SK-N-SH (cell line): ENCODE data around the gene CACNA2D4. TPM values are rescaled to one million over a fixed set of nuclear protein-coding genes. Genes with fewer than 3 reads are reported as not detected.

Experiments
- CTCF ChIA-PET: fragments of 300-600, 350-600 bp; formaldehyde crosslinking; extraction: SDS; loops from one replicate; lab custom pipeline; 2021; lab: Yijun Ruan, JAX
- POLR2A ChIA-PET: fragments of 350-600 bp; sonication (Branson Sonifier 250); formaldehyde crosslinking; extraction: SDS; loops from one replicate; lab custom pipeline; 2020; ENCODE audit warnings: antibody characterized with exemption, inconsistent platforms; lab: Yijun Ruan, JAX
- DNase-seq: peaks from one replicate; pipeline ENCODE4 v3.0.0; 2012
- H2AFZ ChIP-seq: fragments of 200-600 bp; sonication (generic); 2 replicates; pipeline ENCODE4 v1.8.1; 2016; ENCODE audit warnings: antibody characterized with exemption, mild to moderate bottlenecking, low read depth
- H3F3A ChIP-seq: fragments of 200-600 bp; sonication (generic); replicated peaks from 2 replicates; pipeline ENCODE3; 2016; ENCODE audit warnings: antibody characterized with exemption, mild to moderate bottlenecking; ENCODE audit not compliant: insufficient read depth
- H3K27ac ChIP-seq, 2 experiments: fragments of 200-500 bp in 1 of 2; fragments of 200-600 bp in 1 of 2; sonication (Bioruptor generic) in 1 of 2; sonication (generic), shearing (Covaris generic) in 1 of 2; 2 replicates each; pipeline versions ENCODE4 v1.5.1 to v1.6.1; 2014 to 2016; ENCODE audit warnings: low read depth in 2 of 2, inconsistent platforms in 1 of 2, low read length in 1 of 2, mild to moderate bottlenecking in 1 of 2, mixed read lengths in 1 of 2
- H3K27me3 ChIP-seq: fragments of 200-600 bp; sonication (generic), shearing (Covaris generic); 2 replicates; pipeline ENCODE4 v1.6.1; 2016; ENCODE audit warnings: mixed run types; ENCODE audit not compliant: insufficient read depth
- H3K36me3 ChIP-seq, 2 experiments: fragments of 200-500 bp in 1 of 2; fragments of 200-600 bp in 1 of 2; sonication (Bioruptor generic) in 1 of 2; sonication (generic) in 1 of 2; replicated peaks in 1 of 2; 2 replicates each; pipeline versions ENCODE3 to v1.5.1; 2014 to 2016; ENCODE audit warnings: low read length in 1 of 2, mild to moderate bottlenecking in 1 of 2; ENCODE audit not compliant: insufficient read depth in 2 of 2, control insufficient read depth in 1 of 2
- H3K4me1 ChIP-seq, 2 experiments: fragments of 200-500 bp in 1 of 2; fragments of 200-600 bp in 1 of 2; sonication (Bioruptor generic) in 1 of 2; sonication (generic), shearing (Covaris generic) in 1 of 2; 2 replicates each; pipeline versions ENCODE4 v1.5.1 to v1.6.1; 2014 to 2016; ENCODE audit warnings: low read depth in 1 of 2, low read length in 1 of 2, mixed run types in 1 of 2; ENCODE audit not compliant: insufficient read depth in 2 of 2, control insufficient read depth in 1 of 2
- H3K4me2 ChIP-seq: fragments of 200-600 bp; sonication (generic), shearing (Covaris generic); 2 replicates; pipeline ENCODE4 v1.6.1; 2017; ENCODE audit warnings: mixed run types
- H3K4me3 ChIP-seq, 2 experiments: fragments of 200-500 bp in 1 of 2; fragments of 200-600 bp in 1 of 2; sonication (Bioruptor generic) in 1 of 2; sonication (generic), shearing (Covaris generic) in 1 of 2; 2 replicates each; pipeline versions ENCODE4 v1.5.1 to v1.8.1; 2014 to 2016; ENCODE audit warnings: low read depth in 2 of 2, inconsistent platforms in 1 of 2, low read length in 1 of 2, mild to moderate bottlenecking in 1 of 2, mixed read lengths in 1 of 2, moderate library complexity in 1 of 2
- H3K79me2 ChIP-seq: fragments of 200-600 bp; sonication (generic); 2 replicates; pipeline ENCODE4 v1.8.1; 2017; ENCODE audit warnings: mild to moderate bottlenecking; ENCODE audit not compliant: insufficient read depth
- H3K9ac ChIP-seq: fragments of 200-600 bp; sonication (generic); 2 replicates; pipeline ENCODE4 v1.6.1; 2017; ENCODE audit warnings: mixed run types
- H3K9me2 ChIP-seq: fragments of 200-600 bp; sonication (generic); 2 replicates; pipeline ENCODE4 v1.6.1; 2017; ENCODE audit warnings: mixed run types
- H3K9me3 ChIP-seq: fragments of 200-600 bp; sonication (generic); 2 replicates; pipeline ENCODE4 v1.6.1; 2017; ENCODE audit warnings: mixed run types, mild to moderate bottlenecking, moderate library complexity
- H4K20me1 ChIP-seq: fragments of 200-600 bp; sonication (generic); 2 replicates; pipeline ENCODE4 v1.6.1; 2017; ENCODE audit warnings: mild to moderate bottlenecking, mixed run types; ENCODE audit not compliant: insufficient read depth
- CHD2 ChIP-seq: fragments of 150-350 bp; IDR thresholded peaks from 2 replicates; pipeline ENCODE4 v1.6.1; 2018; ENCODE audit warnings: low read length; ENCODE audit not compliant: partially characterized antibody
- FOSL2 ChIP-seq: IDR thresholded peaks from 2 replicates; pipeline ENCODE4 v1.4.0; 2012; ENCODE audit warnings: low read depth, mild to moderate bottlenecking, moderate library complexity, borderline replicate concordance
- FOXM1 ChIP-seq: IDR thresholded peaks from 2 replicates; pipeline ENCODE4 v1.4.0; 2012; ENCODE audit warnings: low read depth, mild to moderate bottlenecking
- GABPA ChIP-seq: IDR thresholded peaks from 2 replicates; pipeline ENCODE4 v1.4.0; 2012; ENCODE audit warnings: low read depth, mild to moderate bottlenecking
- GATA2 ChIP-seq: sonication (generic); formaldehyde crosslinking; IDR thresholded peaks from 2 replicates; pipeline ENCODE4 v1.5.0; 2020; ENCODE audit warnings: mild to moderate bottlenecking, missing genetic modification reagents
- JUND ChIP-seq: IDR thresholded peaks from 2 replicates; pipeline ENCODE4 v1.4.0; 2012
- MAX ChIP-seq: IDR thresholded peaks from 2 replicates; pipeline ENCODE4 v1.4.0; 2012; ENCODE audit warnings: low read depth
- NRF1 ChIP-seq: IDR thresholded peaks from 2 replicates; pipeline ENCODE4 v1.6.1; 2012; ENCODE audit warnings: low read depth, mild to moderate bottlenecking, low read length
- PBX3 ChIP-seq: IDR thresholded peaks from 2 replicates; pipeline ENCODE4; 2012
- RCOR1 ChIP-seq: fragments of 150-350 bp; IDR thresholded peaks from 2 replicates; pipeline ENCODE4 v1.6.1; 2017; ENCODE audit warnings: antibody characterized with exemption, low read length
- SMC3 ChIP-seq: IDR thresholded peaks from 2 replicates; pipeline ENCODE4 v1.6.1; 2012; ENCODE audit warnings: low read depth, low read length, improper control_type of control experiment
- TAF1 ChIP-seq: IDR thresholded peaks from 2 replicates; pipeline ENCODE4 v1.6.1; 2012; ENCODE audit warnings: low read depth, mild to moderate bottlenecking, low read length, moderate library complexity, borderline replicate concordance
- TCF12 ChIP-seq: IDR thresholded peaks from 2 replicates; pipeline ENCODE4 v1.4.0; 2012
- TEAD4 ChIP-seq: IDR thresholded peaks from 2 replicates; pipeline ENCODE4 v1.4.0; 2012; ENCODE audit warnings: mild to moderate bottlenecking, borderline replicate concordance; ENCODE audit not compliant: insufficient read depth
- USF2 ChIP-seq: fragments of 150-350 bp; IDR thresholded peaks from 2 replicates; pipeline ENCODE4 v1.6.1; 2017; ENCODE audit warnings: antibody characterized with exemption, low read length, low read depth, borderline replicate concordance
- YY1 ChIP-seq: IDR thresholded peaks from 2 replicates; pipeline ENCODE4 v1.4.0; 2012; ENCODE audit warnings: low read depth, mild to moderate bottlenecking
- WGBS: methylation state at CpG from one replicate; pipeline ENCODE4 v1.1.6; 2017; ENCODE audit warnings: low lambda C conversion rate; 5-methylcytosine and 5-hydroxymethylcytosine counted together
- polyA plus RNA-seq, 3 experiments: library from polyadenylated mRNA; depleted of rRNA; stranded (reverse); fragments of >200 nt; gene quantifications; 2 replicates each; pipeline ENCODE4 v1.2.3, GENCODE V29; 2012
- TF ChIP-seq, protein P1 (sequence below): IDR thresholded peaks from 2 replicates; pipeline ENCODE4 v1.4.0; 2012; ENCODE audit warnings: low read depth, borderline replicate concordance

Gene CACNA2D4
- polyA plus RNA-seq, 1 of the 3 experiments (the other 2 are of a cell fraction), result 0.02 TPM

- no peak overlapping the region for H3K27ac ChIP-seq
- H4K20me1 ChIP-seq, result no peaks in the 10 kb centered on the region
- ChIA-PET POLR2A (no interaction called here), CTCF (interaction anchor here (1.2 to 5.5 kb wide), 2 partner anchors 21 to 128 kb away, joined by 4 to 40 read pairs; no protein-coding TSS in a partner anchor)
- H3K9me2 ChIP-seq, result no peaks in the 10 kb centered on the region
- H2AFZ ChIP-seq, result no peak overlapping the region
- WGBS, result 25% methylated on average over 3 of the region's 6 CpGs
- DNase-seq, result peak; percentile 17
- no peak overlapping the region for H3K4me2 ChIP-seq
- H3K9ac ChIP-seq, result no peak overlapping the region
- H3F3A ChIP-seq, result no peaks in the 10 kb centered on the region
- H3K4me3 ChIP-seq, result no peak overlapping the region
- peaks cover 0 to 24% of the 10 kb centered on the region in 2 experiments; a peak in 1 of 4 replicates for H3K4me1 ChIP-seq
- no peaks in the 10 kb centered on the region for H3K79me2 ChIP-seq
- no peaks in the 10 kb centered on the region for H3K27me3 ChIP-seq
- no peak for TF ChIP-seq TEAD4
- no peak for TF ChIP-seq PBX3
- no peak for TF ChIP-seq YY1
- TF ChIP-seq FOSL2, result no peak
- TF ChIP-seq SMC3, result no peak
- TF ChIP-seq TCF12, result no peak
- TF ChIP-seq, protein P1, sequence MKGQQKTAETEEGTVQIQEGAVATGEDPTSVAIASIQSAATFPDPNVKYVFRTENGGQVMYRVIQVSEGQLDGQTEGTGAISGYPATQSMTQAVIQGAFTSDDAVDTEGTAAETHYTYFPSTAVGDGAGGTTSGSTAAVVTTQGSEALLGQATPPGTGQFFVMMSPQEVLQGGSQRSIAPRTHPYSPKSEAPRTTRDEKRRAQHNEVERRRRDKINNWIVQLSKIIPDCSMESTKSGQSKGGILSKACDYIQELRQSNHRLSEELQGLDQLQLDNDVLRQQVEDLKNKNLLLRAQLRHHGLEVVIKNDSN, result no peak
- no peak for TF ChIP-seq FOXM1
- no peak for TF ChIP-seq USF2
- TF ChIP-seq NRF1, result no peak
- no peak for TF ChIP-seq RCOR1
- TF ChIP-seq CHD2, result no peak
- TF ChIP-seq GABPA, result no peak
- no peaks in the 10 kb centered on the region for H3K9me3 ChIP-seq
- H3K36me3 ChIP-seq, result no peaks in the 10 kb centered on the region
Measured at GRCh38 chr12:1918884-1919236, 408 bp upstream of the CACNA2D4 start.

- WGBS, result 85% methylated on average over 21 of the region's 22 CpGs
- peak; percentile 27 for DNase-seq
- Histone ChIP-seq H3K36me3 (no peaks in the 10 kb centered on the region), H3K9me2 (no peaks in the 10 kb centered on the region), H3K79me2 (no peaks in the 10 kb centered on the region), H3K9me3 (no peaks in the 10 kb centered on the region), H3K4me1 (peaks cover 0 to 24% of the 10 kb centered on the region in 2 experiments; a peak in 1 of 4 replicates), H3K4me3 (no peak overlapping the region), H3K4me2 (no peak overlapping the region), H3F3A (no peaks in the 10 kb centered on the region), H4K20me1 (no peaks in the 10 kb centered on the region), H3K27me3 (no peaks in the 10 kb centered on the region), H3K27ac (no peak overlapping the region; a peak in 1 of 4 replicates), H3K9ac (no peak overlapping the region), H2AFZ (no peak overlapping the region)
- ChIA-PET POLR2A (no interaction called here), CTCF (interaction anchor here (0.9 to 5.5 kb wide), 6 partner anchors 16 to 478 kb away, joined by 3 to 40 read pairs (median 3); no protein-coding TSS in a partner anchor)
- TF ChIP-seq GATA2 (no peak), USF2 (no peak), JUND (no peak), MAX (no peak), YY1 (no peak), TAF1 (no peak)
Measured at GRCh38 chr12:1917172-1918070, 1.0 kb downstream of the CACNA2D4 start.
